Bronchial epithelial cell (primary cell): Measurements from ENCODE around the gene RGS10. TPM values are rescaled to one million over a fixed set of nuclear protein-coding genes. Genes with fewer than 3 reads are reported as not detected.

Experiments
- DNase-seq: peaks from one replicate; pipeline ENCODE4 v3.0.0-alpha.2; 2010; ENCODE audit warnings: low read depth
- FAIRE-seq: peaks from 2 replicates; lab custom pipeline; 2011; peaks lifted over from hg19 to GRCh38; lab: Jason Lieb, UNC
- H3K27me3 ChIP-seq: 2 replicates; pipeline ENCODE4 v1.5.1; 2011; ENCODE audit warnings: low read length; ENCODE audit not compliant: control insufficient read depth, insufficient read depth
- H3K36me3 ChIP-seq: 2 replicates; pipeline ENCODE4 v1.5.1; 2011; ENCODE audit warnings: low read length; ENCODE audit not compliant: control insufficient read depth, insufficient read depth
- H3K4me3 ChIP-seq: 2 replicates; pipeline ENCODE4 v1.5.1; 2011; ENCODE audit warnings: mild to moderate bottlenecking, low read depth, low read length, control low read depth
- CTCF ChIP-seq: IDR thresholded peaks from 2 replicates; pipeline ENCODE4 v1.5.1; 2011; ENCODE audit warnings: mild to moderate bottlenecking, moderate library complexity, low read length, control low read depth, inconsistent platforms; ENCODE audit not compliant: insufficient read depth, severe bottlenecking
- total RNA-seq: library from RNA; depleted of rRNA; stranded (reverse); fragments of >200 nt; gene quantifications from 2 replicates; pipeline ENCODE4 v1.2.1, GENCODE V29; 2014

The RGS10 gene
- total RNA-seq, 1 donor from 2014 or later: 35.5 TPM

DNA sequence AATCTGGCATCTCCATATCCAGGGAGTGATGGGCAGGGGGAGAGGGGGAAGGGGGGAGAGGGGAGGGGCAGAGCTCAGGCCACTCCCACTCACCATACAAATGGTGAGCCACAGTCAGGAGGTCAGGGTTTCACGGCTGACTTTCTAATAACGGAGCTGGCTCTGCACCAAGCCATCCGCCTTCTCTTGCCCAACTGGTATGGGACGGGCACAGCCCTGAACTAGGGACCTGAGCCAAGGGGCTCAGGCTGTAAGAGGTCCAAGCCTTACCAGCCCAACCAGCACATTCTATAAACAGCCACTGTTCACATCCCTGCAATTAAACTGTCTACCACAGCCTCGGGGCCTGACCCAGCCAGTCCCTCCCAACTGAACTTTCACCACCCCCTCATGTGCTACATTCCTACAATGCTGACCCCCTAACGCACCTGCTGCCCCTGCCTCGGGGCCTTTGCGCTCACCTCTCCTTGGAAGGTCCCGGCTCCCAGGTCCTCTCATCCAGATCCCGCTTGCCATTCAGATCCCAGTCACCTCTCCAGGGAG lies 32.5 kb downstream of the RGS10 start:
- Histone ChIP-seq H3K36me3 (peaks cover 5% of the 10 kb centered on the region), H3K4me3 (no peak overlapping the region), H3K27me3 (no peaks in the 10 kb centered on the region)
- no peak for FAIRE-seq
- DNase-seq: no peak
- TF ChIP-seq CTCF: no peak

- Histone ChIP-seq H3K36me3 (peaks cover 3% of the 10 kb centered on the region), H3K27me3 (no peaks in the 10 kb centered on the region), H3K4me3 (no peak overlapping the region)
- no peak for FAIRE-seq
- TF ChIP-seq CTCF: no peak
- no peak for DNase-seq
These were observed 35.4 kb downstream of the RGS10 start for GRCh38 chr10:119507115-119507514.

- Histone ChIP-seq H3K27me3 (no peaks in the 10 kb centered on the region), H3K36me3 (peaks cover 3% of the 10 kb centered on the region), H3K4me3 (no peak overlapping the region)
- TF ChIP-seq CTCF: no peak
- DNase-seq (no peak), FAIRE-seq (no peak)
These were observed 36.8 kb downstream of the RGS10 start for GRCh38 chr10:119505588-119506315.

GRCh38 chr10:119505131-119505551 lies 37.4 kb downstream of the RGS10 start:
- FAIRE-seq (no peak), DNase-seq (no peak)
- H3K36me3 ChIP-seq: peaks cover 2% of the 10 kb centered on the region
- no peaks in the 10 kb centered on the region for H3K27me3 ChIP-seq
- no peak for TF ChIP-seq CTCF
- H3K4me3 ChIP-seq: no peak overlapping the region

DNA sequence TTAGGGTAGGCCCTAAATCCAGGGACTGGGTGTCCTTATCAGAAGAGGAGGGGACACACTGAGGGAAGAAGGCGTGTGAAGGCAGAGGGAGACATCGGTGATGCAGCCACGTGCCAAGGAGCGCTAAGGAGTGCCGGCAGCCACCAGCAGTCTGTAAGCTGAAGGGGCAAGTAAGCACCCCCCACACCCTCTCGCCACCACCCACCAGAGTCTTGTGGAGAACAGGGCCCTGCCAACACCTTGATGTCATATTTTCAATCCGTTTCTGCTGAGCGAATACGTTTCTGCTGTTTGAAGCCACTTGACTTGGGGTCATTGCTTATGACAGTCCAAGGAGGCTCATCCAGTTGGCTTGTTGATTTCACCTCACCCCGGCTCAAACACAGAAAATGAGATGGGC lies 37.9 kb downstream of the RGS10 start:
- FAIRE-seq (no peak), DNase-seq (no peak)
- Histone ChIP-seq H3K36me3 (peaks cover 2% of the 10 kb centered on the region), H3K4me3 (no peak overlapping the region), H3K27me3 (no peaks in the 10 kb centered on the region)
- no peak for TF ChIP-seq CTCF
